A673 (cell line): ENCODE results near the gene UBA5. TPM values are rescaled to one million over a fixed set of nuclear protein-coding genes. Genes with fewer than 3 reads are reported as not detected.

Experiments
- BruUV-seq: library from RNA; stranded (reverse); fragments of 400-500 nt; replicated peaks from 2 replicates; lab custom pipeline; 2021; lab: Mats Ljungman, UMichigan
- CTCF ChIA-PET: fragments of 300-600 bp; sonication (Branson Sonifier 250); formaldehyde crosslinking; loops from one replicate; lab custom pipeline; 2022; ENCODE audit warnings: antibody characterized with exemption; lab: Charles Lee
- POLR2A ChIA-PET: fragments of 300-600 bp; sonication (Branson Sonifier 250); formaldehyde crosslinking; loops from one replicate; lab custom pipeline; 2022; ENCODE audit warnings: antibody characterized with exemption; ENCODE audit not compliant: low non-redundant PET; lab: Charles Lee
- DNase-seq: peaks from one replicate; pipeline ENCODE4 v3.0.0-alpha.2; 2015; ENCODE audit warnings: low spot score
- H3K27ac ChIP-seq: fragments of 200-600 bp; sonication (generic); 2 replicates; pipeline ENCODE4 v1.5.1; 2016; ENCODE audit warnings: mixed run types, low read depth, mild to moderate bottlenecking, mixed read lengths, antibody characterized with exemption, low read length; ENCODE audit not compliant: poor library complexity, severe bottlenecking
- H3K27me3 ChIP-seq: fragments of 200-600 bp; sonication (generic); replicated peaks from 2 replicates; pipeline ENCODE4 v1.6.1; 2017; ENCODE audit warnings: mixed run types, low read depth, mild to moderate bottlenecking, mixed read lengths, antibody characterized with exemption, low read length; ENCODE audit not compliant: insufficient read depth, poor library complexity
- H3K36me3 ChIP-seq: fragments of 200-600 bp; sonication (generic); 2 replicates; pipeline ENCODE4 v1.6.1; 2016; ENCODE audit warnings: mixed run types, mild to moderate bottlenecking, mixed read lengths, antibody characterized with exemption, low read length; ENCODE audit not compliant: insufficient read depth, poor library complexity, severe bottlenecking
- H3K4me1 ChIP-seq: fragments of 200-600 bp; sonication (generic); 2 replicates; pipeline ENCODE4 v1.6.1; 2017; ENCODE audit warnings: mixed run types, mild to moderate bottlenecking, mixed read lengths, antibody characterized with exemption, low read length; ENCODE audit not compliant: insufficient read depth, poor library complexity, severe bottlenecking
- H3K4me3 ChIP-seq: fragments of 200-600 bp; sonication (generic); 2 replicates; pipeline ENCODE4 v1.5.1; 2016; ENCODE audit warnings: low read depth, mixed run types, mild to moderate bottlenecking, mixed read lengths, low read length; ENCODE audit not compliant: poor library complexity, severe bottlenecking
- H3K9me3 ChIP-seq: fragments of 200-600 bp; sonication (generic); 2 replicates; pipeline ENCODE4 v1.6.1; 2016; ENCODE audit warnings: mixed run types, low read depth, mild to moderate bottlenecking, mixed read lengths, antibody characterized with exemption, low read length; ENCODE audit not compliant: poor library complexity, severe bottlenecking
- EZH2 ChIP-seq: fragments of 200-600 bp; sonication (generic); IDR thresholded peaks from 2 replicates; pipeline ENCODE4 v1.6.1; 2017; ENCODE audit warnings: borderline replicate concordance, low read depth, mild to moderate bottlenecking, mixed read lengths, antibody characterized with exemption, low read length; ENCODE audit not compliant: poor library complexity, severe bottlenecking
- intact Hi-C: fragments of 100-400 bp; cut with micrococcal nuclease; formaldehyde crosslinking; loops from one replicate; pipeline ENCODE4 v1.10.0; 2022; ENCODE audit not compliant: unreplicated experiment
- total RNA-seq: library from RNA; stranded (reverse); gene quantifications from 2 replicates; pipeline ENCODE4 v1.2.3, GENCODE V29; 2021
- TF ChIP-seq, protein P1 (sequence below): fragments of 300-800, 200-600 bp; sonication (generic); conservative IDR thresholded peaks from 2 replicates; pipeline ENCODE4 v1.5.1; 2017; ENCODE audit warnings: low read depth, mild to moderate bottlenecking, antibody characterized with exemption, low read length, moderate library complexity, mixed read lengths

Gene UBA5
- total RNA-seq, 1 experiment from 2014 or later = 50.0 TPM

DNA sequence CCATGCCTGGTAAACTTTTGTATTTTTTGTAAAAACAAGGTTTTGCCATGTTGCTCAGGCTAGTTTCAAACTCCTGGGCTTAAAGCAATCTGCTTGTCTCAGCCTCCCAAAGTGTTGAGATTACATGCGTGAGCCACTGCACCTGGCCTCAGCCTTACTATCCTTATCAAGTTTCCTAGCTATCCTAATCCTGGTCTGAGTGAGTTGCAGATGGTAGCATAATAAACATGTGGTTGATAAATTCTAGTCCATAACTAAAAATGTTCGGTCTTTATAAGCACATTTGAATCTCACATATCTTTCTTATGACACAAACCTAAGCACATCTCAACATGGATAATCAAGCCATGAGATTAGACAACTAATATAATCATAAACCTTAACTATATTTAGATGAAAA is 43.6 kb downstream of the UBA5 start:
- TF ChIP-seq EZH2 = no peak
- TF ChIP-seq, protein P1, sequence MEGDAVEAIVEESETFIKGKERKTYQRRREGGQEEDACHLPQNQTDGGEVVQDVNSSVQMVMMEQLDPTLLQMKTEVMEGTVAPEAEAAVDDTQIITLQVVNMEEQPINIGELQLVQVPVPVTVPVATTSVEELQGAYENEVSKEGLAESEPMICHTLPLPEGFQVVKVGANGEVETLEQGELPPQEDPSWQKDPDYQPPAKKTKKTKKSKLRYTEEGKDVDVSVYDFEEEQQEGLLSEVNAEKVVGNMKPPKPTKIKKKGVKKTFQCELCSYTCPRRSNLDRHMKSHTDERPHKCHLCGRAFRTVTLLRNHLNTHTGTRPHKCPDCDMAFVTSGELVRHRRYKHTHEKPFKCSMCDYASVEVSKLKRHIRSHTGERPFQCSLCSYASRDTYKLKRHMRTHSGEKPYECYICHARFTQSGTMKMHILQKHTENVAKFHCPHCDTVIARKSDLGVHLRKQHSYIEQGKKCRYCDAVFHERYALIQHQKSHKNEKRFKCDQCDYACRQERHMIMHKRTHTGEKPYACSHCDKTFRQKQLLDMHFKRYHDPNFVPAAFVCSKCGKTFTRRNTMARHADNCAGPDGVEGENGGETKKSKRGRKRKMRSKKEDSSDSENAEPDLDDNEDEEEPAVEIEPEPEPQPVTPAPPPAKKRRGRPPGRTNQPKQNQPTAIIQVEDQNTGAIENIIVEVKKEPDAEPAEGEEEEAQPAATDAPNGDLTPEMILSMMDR = no peak
- intact Hi-C loops = no loop called here
- H3K27ac ChIP-seq = no peak overlapping the region
- no TSS peak for BruUV-seq
- H3K9me3 ChIP-seq = no peaks in the 10 kb centered on the region
- DNase-seq = no peak
- no peak overlapping the region for H3K4me3 ChIP-seq
- no peaks in the 10 kb centered on the region for H3K4me1 ChIP-seq
- H3K36me3 ChIP-seq = peaks cover 9% of the 10 kb centered on the region
- CTCF ChIA-PET = no interaction called here
- H3K27me3 ChIP-seq = no peaks in the 10 kb centered on the region
- POLR2A ChIA-PET = no interaction called here

DNA sequence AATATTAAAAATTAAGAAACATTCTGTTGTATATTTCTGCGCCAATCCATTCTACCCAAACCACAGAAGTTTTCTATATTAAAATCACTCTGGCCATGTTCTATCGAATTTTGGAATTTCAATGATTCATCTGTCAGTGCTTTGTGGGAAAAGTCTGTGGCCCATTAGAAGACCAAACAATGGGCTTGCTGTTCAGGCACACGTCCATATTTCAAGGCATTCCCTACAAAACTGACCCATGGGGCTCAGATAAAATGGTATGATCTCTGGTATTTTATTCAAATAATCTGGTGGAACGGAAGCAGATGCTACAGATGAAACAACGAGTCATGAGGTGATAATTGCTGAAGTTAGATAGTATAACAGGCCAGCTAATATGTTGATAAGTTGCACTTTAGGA is 49.6 kb downstream of the UBA5 start:
- no peak for TF ChIP-seq EZH2
- TF ChIP-seq, protein P1 = no peak
- intact Hi-C loops = no loop called here
- Histone ChIP-seq H3K27ac (no peak overlapping the region), H3K36me3 (no peaks in the 10 kb centered on the region), H3K4me1 (no peaks in the 10 kb centered on the region), H3K27me3 (no peaks in the 10 kb centered on the region), H3K9me3 (no peaks in the 10 kb centered on the region), H3K4me3 (no peak overlapping the region)
- no peak for DNase-seq
- BruUV-seq = no TSS peak
- CTCF ChIA-PET = no interaction called here
- POLR2A ChIA-PET = interaction anchor here (0.6 kb wide), 1 partner anchor 9 kb away, joined by 3 read pairs; no protein-coding TSS in a partner anchor

DNA sequence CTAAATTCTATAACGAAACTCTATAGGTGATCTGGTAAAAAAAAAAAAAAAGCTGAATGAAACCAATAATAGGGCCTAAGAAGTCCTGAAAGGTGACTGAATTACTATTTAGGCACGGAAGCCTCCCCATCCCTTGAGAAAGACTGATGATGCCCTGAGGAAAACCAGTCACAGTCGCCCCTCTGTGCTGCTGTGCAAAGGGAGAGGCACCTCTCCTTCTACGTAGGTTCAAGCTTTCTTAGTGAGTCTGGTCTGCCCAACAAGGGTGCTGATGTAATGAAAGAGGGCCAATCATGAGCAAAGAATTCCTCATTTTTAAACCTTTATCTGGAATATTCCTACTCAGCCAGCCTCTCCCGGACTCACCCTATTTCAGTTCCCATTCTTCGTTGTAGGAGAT is 50.2 kb downstream of the UBA5 start:
- no peak overlapping the region for H3K4me3 ChIP-seq
- no peaks in the 10 kb centered on the region for H3K4me1 ChIP-seq
- no peaks in the 10 kb centered on the region for H3K36me3 ChIP-seq
- BruUV-seq = no TSS peak
- POLR2A ChIA-PET = interaction anchor here (0.6 kb wide), 1 partner anchor 9 kb away, joined by 3 read pairs; no protein-coding TSS in a partner anchor
- no peaks in the 10 kb centered on the region for H3K27me3 ChIP-seq
- no peaks in the 10 kb centered on the region for H3K9me3 ChIP-seq
- TF ChIP-seq, protein P1 = no peak
- no peak for TF ChIP-seq EZH2
- intact Hi-C loops = no loop called here
- CTCF ChIA-PET = no interaction called here
- H3K27ac ChIP-seq = no peak overlapping the region
- no peak for DNase-seq
